ENCODE data around the gene GPN3.
A peak's percentile ranks its signal among the peaks of the same experiment; 100 is the strongest.
"Not testable (repeated sequence)": the region's sequence is repeated elsewhere in the genome, so short reads cannot be mapped to it uniquely, and the experiment has no call there.

The GPN3 gene

DNA sequence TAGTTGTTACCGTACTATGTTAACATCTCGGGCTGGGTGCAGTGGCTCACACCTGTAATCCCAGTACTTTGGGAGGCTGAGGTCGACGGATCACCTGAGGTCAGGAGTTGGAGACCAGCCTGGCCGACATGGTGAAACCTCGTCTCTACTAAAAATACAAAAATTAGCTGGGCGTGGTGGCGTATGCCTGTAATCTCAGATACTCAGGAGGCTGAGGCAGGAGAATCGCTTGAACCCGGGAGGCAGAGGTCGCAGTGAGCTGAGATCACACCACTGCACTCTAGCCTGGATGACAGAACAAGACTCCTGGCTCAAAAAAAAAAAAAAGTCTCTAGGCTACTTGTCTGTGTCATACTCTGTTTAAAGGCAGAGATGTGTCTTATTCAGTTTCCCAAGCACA lies 2.3 kb downstream of the GPN3 start:
- H3K36me3 ChIP-seq (replicated peaks), result peaks cover 14% of the 10 kb centered on the region
- not testable (repeated sequence) for H3K9me3 ChIP-seq; H3K4me3 ChIP-seq; DNase-seq (ENCODE audit: low spot score in 2 of 2); H3K27me3 ChIP-seq (ENCODE audit: low read depth)
- in situ Hi-C loops (cut with MboI; ENCODE audit: low sequenced_read_pairs), result loop anchor here (10.0 kb wide), 2 partner anchors 139 to 359 kb away; no protein-coding TSS in a partner anchor
- peaks cover 12% of the 10 kb centered on the region for H3K4me1 ChIP-seq

DNA sequence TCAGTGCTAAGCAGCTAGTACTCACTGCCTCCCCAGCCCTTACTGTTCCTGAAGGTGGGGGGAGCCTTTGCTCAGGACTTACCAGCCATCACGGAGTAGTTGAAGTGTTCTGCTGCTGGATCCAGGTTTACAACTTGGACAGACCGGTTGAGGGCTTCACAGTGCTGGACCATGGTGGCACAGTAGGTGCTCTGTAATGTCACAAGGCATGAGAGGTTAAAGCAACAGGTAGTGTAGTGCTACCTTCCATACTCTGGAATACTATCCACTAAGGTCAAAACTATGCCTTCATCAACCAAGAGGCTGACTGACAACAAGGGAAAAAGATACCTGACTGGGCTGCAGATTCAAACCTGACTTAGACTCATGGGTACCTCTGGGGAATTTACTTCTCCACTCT lies 3.0 kb downstream of the GPN3 start:
- Histone ChIP-seq H3K4me1 (peaks cover 12% of the 10 kb centered on the region), H3K4me3 (no peak overlapping the region), H3K36me3 (replicated peaks) (peaks cover 22% of the 10 kb centered on the region), H3K9me3 (no peaks in the 10 kb centered on the region), H3K27me3 (ENCODE audit: low read depth) (no peaks in the 10 kb centered on the region)
- no peak for DNase-seq (ENCODE audit: low spot score in 2 of 2)
- in situ Hi-C loops (cut with MboI; ENCODE audit: low sequenced_read_pairs), result loop anchor here (10.0 kb wide), 2 partner anchors 140 to 360 kb away; no protein-coding TSS in a partner anchor

- in situ Hi-C loops (cut with MboI; ENCODE audit: low sequenced_read_pairs), result loop anchor here (10.0 kb wide), 2 partner anchors 144 to 364 kb away; no protein-coding TSS in a partner anchor
- not testable (repeated sequence) for DNase-seq (ENCODE audit: low spot score in 2 of 2); H3K4me1 ChIP-seq; H3K4me3 ChIP-seq; H3K9me3 ChIP-seq; H3K27me3 ChIP-seq (ENCODE audit: low read depth)
- peaks cover 38% of the 10 kb centered on the region for H3K36me3 ChIP-seq (replicated peaks)
These were observed 6.9 kb downstream of the GPN3 start for GRCh38 chr12:110461189-110461588.

GRCh38 chr12:110458756-110459155 lies 9.3 kb downstream of the GPN3 start:
- Histone ChIP-seq H3K4me3 (no peak overlapping the region), H3K27me3 (ENCODE audit: low read depth) (no peaks in the 10 kb centered on the region), H3K36me3 (replicated peaks) (peaks cover 42% of the 10 kb centered on the region), H3K9me3 (no peaks in the 10 kb centered on the region), H3K4me1 (no peaks in the 10 kb centered on the region)
- DNase-seq (ENCODE audit: low spot score in 2 of 2), result no peak
- in situ Hi-C loops (cut with MboI; ENCODE audit: low sequenced_read_pairs), result no loop called here

DNA sequence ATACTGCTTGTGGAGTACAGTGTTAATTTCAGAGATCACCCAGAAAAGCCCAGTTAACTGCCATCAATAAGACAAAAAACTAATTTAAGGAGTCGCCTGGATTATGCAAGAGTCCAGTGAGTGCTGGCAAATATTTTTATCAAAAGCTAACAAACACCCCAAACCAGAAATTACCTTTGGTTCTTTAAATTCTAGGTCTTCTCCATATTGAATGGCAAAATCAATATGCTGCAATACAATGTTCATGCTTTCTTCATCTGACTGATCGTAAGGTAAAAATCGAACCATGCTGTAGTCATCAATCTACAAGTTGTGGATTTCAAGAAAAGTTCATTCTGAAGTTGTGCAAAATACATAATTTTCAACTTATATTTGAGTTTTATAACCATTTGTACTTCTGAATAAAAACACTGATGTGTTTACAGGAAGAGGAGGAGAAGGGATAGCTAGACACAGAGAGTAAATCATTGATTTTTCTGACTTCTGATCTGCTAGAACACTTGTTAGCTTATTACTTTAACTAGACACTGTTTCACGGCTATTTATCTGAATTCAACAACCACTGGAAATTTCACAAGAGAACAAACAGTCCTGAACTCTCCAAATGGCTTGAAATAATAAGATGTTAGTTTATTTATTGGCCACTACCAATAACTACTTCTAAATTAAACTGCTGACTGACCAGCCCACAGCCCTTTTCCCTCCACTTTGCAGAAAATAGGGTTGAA lies 14.3 kb downstream of the GPN3 start:
- DNase-seq (ENCODE audit: low spot score in 2 of 2), result no peak
- Histone ChIP-seq H3K4me3 (no peak overlapping the region), H3K4me1 (peaks cover 5% of the 10 kb centered on the region; the same call in 1 of the 2 replicates), H3K27me3 (ENCODE audit: low read depth) (no peaks in the 10 kb centered on the region), H3K9me3 (no peaks in the 10 kb centered on the region), H3K36me3 (replicated peaks) (peaks cover 34% of the 10 kb centered on the region)
- in situ Hi-C loops (cut with MboI; ENCODE audit: low sequenced_read_pairs), result no loop called here

DNA sequence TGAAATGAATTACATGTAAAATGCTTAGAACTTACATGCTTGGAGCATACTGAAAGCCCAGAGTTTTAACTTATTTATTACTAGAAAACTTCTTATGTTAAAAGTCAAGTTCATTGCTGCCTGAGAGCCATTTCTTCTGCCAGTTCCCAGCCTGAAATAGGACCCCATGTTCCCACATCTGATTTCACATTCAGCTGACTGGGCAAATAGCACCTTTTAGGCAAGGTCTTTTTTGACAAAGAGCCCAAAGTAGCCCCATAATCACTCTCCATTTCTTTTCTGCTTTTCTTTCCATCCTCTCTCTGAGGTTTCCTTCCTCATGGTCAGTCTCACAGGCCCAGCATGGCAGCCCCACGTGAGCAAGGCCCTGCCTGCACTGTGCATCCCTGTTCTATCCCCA lies 16.8 kb downstream of the GPN3 start:
- Histone ChIP-seq H3K27me3 (ENCODE audit: low read depth) (no peaks in the 10 kb centered on the region), H3K4me1 (peaks cover 6% of the 10 kb centered on the region), H3K4me3 (no peak overlapping the region), H3K36me3 (replicated peaks) (peaks cover 33% of the 10 kb centered on the region), H3K9me3 (no peaks in the 10 kb centered on the region)
- in situ Hi-C loops (cut with MboI; ENCODE audit: low sequenced_read_pairs), result no loop called here
- no peak for DNase-seq (ENCODE audit: low spot score in 2 of 2)

- H3K36me3 ChIP-seq (replicated peaks), result peaks cover 24% of the 10 kb centered on the region
- no peaks in the 10 kb centered on the region for H3K27me3 ChIP-seq (ENCODE audit: low read depth)
- peaks cover 6% of the 10 kb centered on the region for H3K4me1 ChIP-seq
- H3K9me3 ChIP-seq, result no peaks in the 10 kb centered on the region
- in situ Hi-C loops (cut with MboI; ENCODE audit: low sequenced_read_pairs), result no loop called here
- peak; percentile 92 to 97 for DNase-seq (ENCODE audit: low spot score in 2 of 2)
- peak within 1 kb of the TSS; percentile 93 for H3K4me3 ChIP-seq
These were observed 18.1 kb downstream of the GPN3 start, which contains the start of gene ARPC3 for GRCh38 chr12:110449799-110450497. TSS of gene ARPC3 (minus strand) at chr12:110450337. CDS start at chr12:110450260, 77 bp downstream.

DNA sequence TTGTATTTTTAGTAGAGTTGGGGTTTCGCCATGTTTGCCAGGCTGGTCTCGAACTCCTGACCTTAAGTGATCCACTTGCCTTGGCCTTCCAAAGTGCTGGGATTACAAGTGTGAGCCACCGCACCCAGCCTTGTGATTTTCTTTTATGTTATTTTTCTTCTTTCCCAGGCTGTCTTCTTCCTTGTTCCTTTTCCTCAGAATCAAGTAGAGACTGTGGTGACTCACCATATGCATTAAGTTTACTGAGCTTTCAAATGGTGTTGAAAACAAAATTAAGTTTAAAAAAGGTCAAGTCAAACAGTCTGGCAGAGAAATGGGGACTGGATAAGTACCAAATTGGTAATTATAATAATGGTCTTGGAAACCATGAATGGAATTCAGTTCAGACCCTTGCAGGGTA lies 23.6 kb downstream of the GPN3 start:
- H3K36me3 ChIP-seq (replicated peaks), result peaks cover 51% of the 10 kb centered on the region
- H3K4me1 ChIP-seq, result peaks cover 6% of the 10 kb centered on the region
- H3K9me3 ChIP-seq, result no peaks in the 10 kb centered on the region
- in situ Hi-C loops (cut with MboI; ENCODE audit: low sequenced_read_pairs), result no loop called here
- no peaks in the 10 kb centered on the region for H3K27me3 ChIP-seq (ENCODE audit: low read depth)
- DNase-seq (ENCODE audit: low spot score in 2 of 2), result no peak
- H3K4me3 ChIP-seq, result no peak overlapping the region

- no peaks in the 10 kb centered on the region for H3K4me1 ChIP-seq
- in situ Hi-C loops (cut with MboI; ENCODE audit: low sequenced_read_pairs), result no loop called here
- no peaks in the 10 kb centered on the region for H3K9me3 ChIP-seq
- peaks cover 46% of the 10 kb centered on the region for H3K36me3 ChIP-seq (replicated peaks)
- H3K27me3 ChIP-seq (ENCODE audit: low read depth), result no peaks in the 10 kb centered on the region
- H3K4me3 ChIP-seq, result no peak overlapping the region
- DNase-seq (ENCODE audit: low spot score in 2 of 2), result no peak
These were observed 31.8 kb downstream of the GPN3 start for GRCh38 chr12:110436231-110436630.

GRCh38 chr12:110431957-110432587 lies 36.0 kb downstream of the GPN3 start:
- H3K4me1 ChIP-seq, result no peaks in the 10 kb centered on the region
- no peaks in the 10 kb centered on the region for H3K9me3 ChIP-seq
- peak overlapping the region; percentile 41 for H3K4me3 ChIP-seq
- H3K27me3 ChIP-seq (ENCODE audit: low read depth), result no peaks in the 10 kb centered on the region
- in situ Hi-C loops (cut with MboI; ENCODE audit: low sequenced_read_pairs), result no loop called here
- no peak for DNase-seq (ENCODE audit: low spot score in 2 of 2)
- peaks cover 16% of the 10 kb centered on the region for H3K36me3 ChIP-seq (replicated peaks)

DNA sequence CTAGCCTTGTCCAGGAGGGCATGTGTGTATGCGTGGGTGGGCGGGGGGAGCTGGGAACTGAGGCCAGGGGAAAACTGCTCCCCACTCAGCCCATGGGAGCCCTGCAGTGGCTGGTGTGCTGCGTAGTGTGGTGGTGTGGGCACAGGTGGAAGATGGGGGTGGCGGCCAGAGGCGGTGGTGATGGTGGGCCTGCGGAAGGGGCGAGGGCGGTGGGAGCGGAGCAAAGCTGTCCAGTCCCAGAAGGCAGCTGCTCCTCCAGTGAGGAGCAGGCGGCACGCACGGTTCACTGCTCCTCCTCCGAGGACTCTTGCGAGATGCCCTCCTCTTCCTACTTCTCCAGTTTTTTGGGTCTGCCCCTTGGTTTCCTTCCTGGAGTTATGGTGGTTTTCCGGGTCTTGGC lies 38.4 kb downstream of the GPN3 start:
- H3K4me1 ChIP-seq; H3K36me3 ChIP-seq (replicated peaks); H3K4me3 ChIP-seq; DNase-seq (ENCODE audit: low spot score in 2 of 2); H3K27me3 ChIP-seq (ENCODE audit: low read depth); H3K9me3 ChIP-seq: not testable (repeated sequence)
- in situ Hi-C loops (cut with MboI; ENCODE audit: low sequenced_read_pairs), result loop anchor here (10.0 kb wide), 1 partner anchor 325 kb away; no protein-coding TSS in a partner anchor

GRCh38 chr12:110426406-110426805 lies 41.7 kb downstream of the GPN3 start:
- in situ Hi-C loops (cut with MboI; ENCODE audit: low sequenced_read_pairs), result loop anchor here (10.0 kb wide), 1 partner anchor 322 kb away; no protein-coding TSS in a partner anchor
- no peaks in the 10 kb centered on the region for H3K9me3 ChIP-seq

DNA sequence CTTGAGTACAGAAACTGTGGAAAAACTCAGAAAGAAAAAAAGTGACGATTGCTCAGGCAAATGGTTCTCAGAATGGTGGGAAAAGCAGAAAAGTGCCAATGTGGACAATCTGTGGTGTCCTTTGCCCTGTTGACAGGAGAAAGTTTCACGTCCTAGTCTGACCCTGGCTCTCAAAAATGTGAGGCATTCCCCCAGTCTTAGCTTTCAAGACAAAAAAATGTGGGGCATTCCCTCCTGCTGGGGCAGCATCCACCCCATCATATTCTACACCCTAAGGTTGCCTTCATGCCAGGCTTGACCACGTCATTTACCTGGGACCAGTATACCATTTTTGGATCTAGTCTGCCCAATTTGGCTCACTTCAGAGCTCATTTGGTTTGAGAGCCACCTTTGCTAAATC lies 43.8 kb downstream of the GPN3 start:
- in situ Hi-C loops (cut with MboI; ENCODE audit: low sequenced_read_pairs), result loop anchor here (10.0 kb wide), 1 partner anchor 319 kb away; no protein-coding TSS in a partner anchor
- Histone ChIP-seq H3K36me3 (replicated peaks) (no peaks in the 10 kb centered on the region), H3K27me3 (ENCODE audit: low read depth) (no peaks in the 10 kb centered on the region), H3K4me3 (no peak overlapping the region), H3K4me1 (no peaks in the 10 kb centered on the region; the same call in 1 of the 2 replicates), H3K9me3 (no peaks in the 10 kb centered on the region)
- no peak for DNase-seq (ENCODE audit: low spot score in 2 of 2)

More at GRCh38 chr12:110426406-110426805, 41.7 kb downstream of the GPN3 start:
- Histone ChIP-seq H3K36me3 (replicated peaks) (no peaks in the 10 kb centered on the region), H3K4me3 (no peak overlapping the region), H3K27me3 (ENCODE audit: low read depth) (no peaks in the 10 kb centered on the region), H3K4me1 (no peaks in the 10 kb centered on the region; the same call in 1 of the 2 replicates)
- no peak for DNase-seq (ENCODE audit: low spot score in 2 of 2)

Measured in HAP-1 (cell line).